A549 (cell line): ENCODE results near the gene TMEM247. TPM values are rescaled to one million over a fixed set of nuclear protein-coding genes. Genes with fewer than 3 reads are reported as not detected.
"Not testable (repeated sequence)": the region's sequence is repeated elsewhere in the genome, so short reads cannot be mapped to it uniquely, and the experiment has no call there.

Experiments used
- ATAC-seq, 2 experiments: fragments of 200-7000 bp in 1 of 2; fragments of >200 bp in 1 of 2; cut with Nextera tagmentation in 1 of 2; cut with Tn5 transposase in 1 of 2; 3 replicates each; pipeline versions ENCODE4 v1.8.0 to v1.9.1; 2018 to 2020; ENCODE audit warnings: mild to moderate bottlenecking in 1 of 2, moderate library complexity in 1 of 2
- CTCF ChIA-PET: fragments of 300-600 bp; sonication (Branson Sonifier 250); formaldehyde crosslinking; extraction: SDS; loops from one replicate; lab custom pipeline; 2021; ENCODE audit warnings: antibody characterized with exemption, inconsistent platforms; lab: Yijun Ruan, JAX
- POLR2A ChIA-PET: fragments of 350-600 bp; formaldehyde crosslinking; extraction: SDS; loops from one replicate; lab custom pipeline; 2021; ENCODE audit warnings: antibody characterized with exemption, inconsistent platforms; lab: Yijun Ruan, JAX
- DNase-seq, 2 experiments: peaks; one replicate each; pipeline versions ENCODE4 v3.0.0 to v3.0.0-alpha.2; 2011 to 2016; ENCODE audit warnings: low read depth in 1 of 2, low spot score in 1 of 2
- FAIRE-seq: peaks from 2 replicates; lab custom pipeline; 2011; peaks lifted over from hg19 to GRCh38; lab: Jason Lieb, UNC
- H3K27ac ChIP-seq, 2 experiments: fragments of >200 bp; sonication (Bioruptor Twin); formaldehyde crosslinking; 3 replicates each; pipeline ENCODE4 v1.5.1; 2016 to 2017
- H3K4me1 ChIP-seq: fragments of >200 bp; sonication (Bioruptor Twin); formaldehyde crosslinking; 3 replicates; pipeline ENCODE4 v1.6.1; 2016
- H3K4me2 ChIP-seq: fragments of >200 bp; sonication (Bioruptor Twin); formaldehyde crosslinking; 3 replicates; pipeline ENCODE4 v1.6.1; 2016
- H3K4me3 ChIP-seq: fragments of >200 bp; sonication (Bioruptor Twin); formaldehyde crosslinking; 3 replicates; pipeline ENCODE4 v1.5.1; 2016
- H3K9me3 ChIP-seq: fragments of >200 bp; sonication (Bioruptor Twin); formaldehyde crosslinking; 3 replicates; pipeline ENCODE4 v1.6.1; 2016
- CHD4 ChIP-seq: fragments of 200-600 bp; sonication (generic); IDR thresholded peaks from 2 replicates; pipeline ENCODE4 v1.6.1; 2016; ENCODE audit warnings: antibody characterized with exemption, mild to moderate bottlenecking, borderline replicate concordance
- EHF ChIP-seq: fragments of 250-450 bp; sonication (Bioruptor Pico); IDR thresholded peaks from 2 replicates; pipeline ENCODE4 v1.5.0; 2020; ENCODE audit warnings: mild to moderate bottlenecking
- FOSB ChIP-seq: fragments of 250-450 bp; sonication (Bioruptor Pico); IDR thresholded peaks from 2 replicates; pipeline ENCODE4 v1.5.0; 2020; ENCODE audit warnings: mild to moderate bottlenecking, moderate library complexity
- FOXS1 ChIP-seq: fragments of 250-450 bp; sonication (Bioruptor Pico); IDR thresholded peaks from 2 replicates; pipeline ENCODE4 v1.5.0; 2020; ENCODE audit warnings: mild to moderate bottlenecking, moderate library complexity
- NPAS2 ChIP-seq: fragments of 250-450 bp; sonication (Bioruptor Pico); IDR thresholded peaks from 2 replicates; pipeline ENCODE4 v1.8.0; 2022; ENCODE audit warnings: mild to moderate bottlenecking, moderate library complexity, borderline replicate concordance
- PHF8 ChIP-seq: fragments of 200-600 bp; sonication (generic); IDR thresholded peaks from 2 replicates; pipeline ENCODE4 v1.6.1; 2016; ENCODE audit warnings: low read depth, mild to moderate bottlenecking, antibody characterized with exemption, moderate library complexity, borderline replicate concordance
- RAD21 ChIP-seq, 2 experiments: fragments of >200 bp in 1 of 2; sonication (Bioruptor Twin) in 1 of 2; formaldehyde crosslinking in 1 of 2; IDR thresholded peaks in 1 of 2; conservative IDR thresholded peaks in 1 of 2; 2 replicates in 1 of 2; 3 replicates in 1 of 2; pipeline ENCODE4 v1.6.1; 2012 to 2018; ENCODE audit warnings: inconsistent platforms in 1 of 2
- RCOR1 ChIP-seq: fragments of 150-350 bp; IDR thresholded peaks from 2 replicates; pipeline ENCODE4 v1.6.1; 2014; ENCODE audit warnings: antibody characterized with exemption, low read length, low read depth
- RNF2 ChIP-seq: fragments of 200-600 bp; sonication (generic); IDR thresholded peaks from 2 replicates; pipeline ENCODE4 v1.6.1; 2016; ENCODE audit warnings: low read depth, mild to moderate bottlenecking, antibody characterized with exemption, moderate library complexity, borderline replicate concordance
- TP53 ChIP-seq: fragments of 250-450 bp; sonication (Bioruptor Pico); IDR thresholded peaks from 2 replicates; pipeline ENCODE4 v1.5.0; 2021; ENCODE audit warnings: mild to moderate bottlenecking, moderate library complexity
- ZNF302 ChIP-seq: fragments of 250-450 bp; sonication (Bioruptor Pico); IDR thresholded peaks from 2 replicates; pipeline ENCODE4 v1.9.0; 2021; ENCODE audit warnings: inconsistent platforms, mild to moderate bottlenecking, moderate library complexity
- WGBS: methylation state at CpG from one replicate; pipeline ENCODE4 v1.1.6; 2017; ENCODE audit errors: missing lambda C conversion rate; 5-methylcytosine and 5-hydroxymethylcytosine counted together
- polyA plus RNA-seq, 4 experiments: library from polyadenylated mRNA; depleted of rRNA in 3 of 4; stranded (reverse); fragments of >200 nt; fragmentation: RNase III in 1 of 4; extraction: RNeasy Plus Mini Kit Qiagen cat#74134 plus additional on column Dnase treatment in 1 of 4; gene quantifications; 2 replicates in 3 of 4; 3 replicates in 1 of 4; pipeline ENCODE4 v1.2.3, GENCODE V29; 2011 to 2017
- TF ChIP-seq, protein P1 (sequence below): fragments of 200-600 bp; sonication (generic); IDR thresholded peaks from 2 replicates; pipeline ENCODE4 v1.6.1; 2016; ENCODE audit warnings: antibody characterized with exemption, mild to moderate bottlenecking, moderate library complexity
- TF ChIP-seq, protein P2 (sequence below): fragments of >200 bp; sonication (Bioruptor Twin); formaldehyde crosslinking; IDR thresholded peaks from 3 replicates; pipeline ENCODE4 v1.6.1; 2016

The TMEM247 gene
- polyA plus RNA-seq, 2 of the 4 experiments (the other 2 are of a cell fraction), result not detected

- ChIA-PET CTCF (interaction anchor here (0.6 to 3.2 kb wide), 6 partner anchors 10 to 478 kb away, joined by 3 to 31 read pairs (median 4); no protein-coding TSS in a partner anchor), POLR2A (no interaction called here)
- H3K27ac ChIP-seq, result no peak overlapping the region
- H3K4me2 ChIP-seq, result no peak overlapping the region
- ATAC-seq (no peak), DNase-seq (no peak), FAIRE-seq (no peak)
- no peaks in the 10 kb centered on the region for H3K9me3 ChIP-seq
- WGBS, result 68% methylated on average over 5 of the region's 5 CpGs
- no peaks in the 10 kb centered on the region for H3K4me1 ChIP-seq
- H3K4me3 ChIP-seq, result no peak overlapping the region
- TF ChIP-seq FOXS1 (CRISPR knock-in tag), result no peak
- TF ChIP-seq PHF8, result no peak
- TF ChIP-seq RAD21 (conservative IDR thresholded peaks at IDR 0.05 in 1 of 2, IDR thresholded peaks at IDR 0.05 in 1 of 2), result no peak
- TF ChIP-seq FOSB (CRISPR knock-in tag), result no peak
- TF ChIP-seq, protein P1, sequence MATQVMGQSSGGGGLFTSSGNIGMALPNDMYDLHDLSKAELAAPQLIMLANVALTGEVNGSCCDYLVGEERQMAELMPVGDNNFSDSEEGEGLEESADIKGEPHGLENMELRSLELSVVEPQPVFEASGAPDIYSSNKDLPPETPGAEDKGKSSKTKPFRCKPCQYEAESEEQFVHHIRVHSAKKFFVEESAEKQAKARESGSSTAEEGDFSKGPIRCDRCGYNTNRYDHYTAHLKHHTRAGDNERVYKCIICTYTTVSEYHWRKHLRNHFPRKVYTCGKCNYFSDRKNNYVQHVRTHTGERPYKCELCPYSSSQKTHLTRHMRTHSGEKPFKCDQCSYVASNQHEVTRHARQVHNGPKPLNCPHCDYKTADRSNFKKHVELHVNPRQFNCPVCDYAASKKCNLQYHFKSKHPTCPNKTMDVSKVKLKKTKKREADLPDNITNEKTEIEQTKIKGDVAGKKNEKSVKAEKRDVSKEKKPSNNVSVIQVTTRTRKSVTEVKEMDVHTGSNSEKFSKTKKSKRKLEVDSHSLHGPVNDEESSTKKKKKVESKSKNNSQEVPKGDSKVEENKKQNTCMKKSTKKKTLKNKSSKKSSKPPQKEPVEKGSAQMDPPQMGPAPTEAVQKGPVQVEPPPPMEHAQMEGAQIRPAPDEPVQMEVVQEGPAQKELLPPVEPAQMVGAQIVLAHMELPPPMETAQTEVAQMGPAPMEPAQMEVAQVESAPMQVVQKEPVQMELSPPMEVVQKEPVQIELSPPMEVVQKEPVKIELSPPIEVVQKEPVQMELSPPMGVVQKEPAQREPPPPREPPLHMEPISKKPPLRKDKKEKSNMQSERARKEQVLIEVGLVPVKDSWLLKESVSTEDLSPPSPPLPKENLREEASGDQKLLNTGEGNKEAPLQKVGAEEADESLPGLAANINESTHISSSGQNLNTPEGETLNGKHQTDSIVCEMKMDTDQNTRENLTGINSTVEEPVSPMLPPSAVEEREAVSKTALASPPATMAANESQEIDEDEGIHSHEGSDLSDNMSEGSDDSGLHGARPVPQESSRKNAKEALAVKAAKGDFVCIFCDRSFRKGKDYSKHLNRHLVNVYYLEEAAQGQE, result no peak
Measured at GRCh38 chr2:46471019-46471583, 8.3 kb upstream of the TMEM247 start.

GRCh38 chr2:46471697-46472096, 7.7 kb upstream of the TMEM247 start:
- WGBS, result 62% methylated on average over 1 of the region's 1 CpG
- ChIA-PET POLR2A (no interaction called here), CTCF (interaction anchor here (0.6 to 3.2 kb wide), 6 partner anchors 10 to 479 kb away, joined by 3 to 31 read pairs (median 4); no protein-coding TSS in a partner anchor)
- Histone ChIP-seq H3K27ac (no peak overlapping the region), H3K4me3 (no peak overlapping the region), H3K4me2 (no peak overlapping the region), H3K9me3 (no peaks in the 10 kb centered on the region), H3K4me1 (no peaks in the 10 kb centered on the region)
- TF ChIP-seq NPAS2 (CRISPR knock-in tag) (no peak), EHF (CRISPR knock-in tag) (no peak), TP53 (CRISPR knock-in tag) (no peak), CHD4 (no peak), RNF2 (no peak), ZNF302 (CRISPR knock-in tag) (no peak), RAD21 (conservative IDR thresholded peaks at IDR 0.05 in 1 of 2, IDR thresholded peaks at IDR 0.05 in 1 of 2) (no peak), RCOR1 (no peak), FOXS1 (CRISPR knock-in tag) (no peak)
- TF ChIP-seq, protein P1, result no peak
- TF ChIP-seq, protein P2, sequence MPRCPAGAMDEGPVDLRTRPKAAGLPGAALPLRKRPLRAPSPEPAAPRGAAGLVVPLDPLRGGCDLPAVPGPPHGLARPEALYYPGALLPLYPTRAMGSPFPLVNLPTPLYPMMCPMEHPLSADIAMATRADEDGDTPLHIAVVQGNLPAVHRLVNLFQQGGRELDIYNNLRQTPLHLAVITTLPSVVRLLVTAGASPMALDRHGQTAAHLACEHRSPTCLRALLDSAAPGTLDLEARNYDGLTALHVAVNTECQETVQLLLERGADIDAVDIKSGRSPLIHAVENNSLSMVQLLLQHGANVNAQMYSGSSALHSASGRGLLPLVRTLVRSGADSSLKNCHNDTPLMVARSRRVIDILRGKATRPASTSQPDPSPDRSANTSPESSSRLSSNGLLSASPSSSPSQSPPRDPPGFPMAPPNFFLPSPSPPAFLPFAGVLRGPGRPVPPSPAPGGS, result no peak
- no peak for ATAC-seq
- DNase-seq, result no peak
- FAIRE-seq, result no peak

DNA sequence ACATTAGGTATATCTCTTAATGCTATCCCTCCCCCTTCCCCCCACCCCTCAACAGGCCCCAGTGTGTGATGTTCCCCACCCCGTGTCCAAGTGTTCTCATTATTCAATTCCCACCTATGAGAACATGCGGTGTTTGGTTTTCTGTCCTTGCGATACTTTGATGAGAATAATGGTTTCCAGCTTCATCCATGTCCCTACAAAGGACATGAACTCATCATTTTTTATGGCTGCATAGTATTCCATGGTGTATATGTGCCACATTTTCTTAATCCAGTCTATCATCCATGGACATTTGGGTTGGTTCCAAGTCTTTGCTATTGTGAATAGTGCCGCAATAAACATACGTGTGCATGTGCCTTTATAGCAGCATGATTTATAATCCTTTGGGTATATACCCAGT, 7.2 kb upstream of the TMEM247 start:
- H3K4me3 ChIP-seq, H3K4me1 ChIP-seq, DNase-seq, FAIRE-seq, ATAC-seq, H3K9me3 ChIP-seq, POLR2A ChIA-PET, H3K27ac ChIP-seq, H3K4me2 ChIP-seq: not testable (repeated sequence)
- CTCF ChIA-PET, result interaction anchor here (1.3 to 3.2 kb wide), 2 partner anchors 11 to 178 kb away, joined by 3 to 31 read pairs; no protein-coding TSS in a partner anchor
- WGBS, result 85% methylated on average over 5 of the region's 5 CpGs

DNA sequence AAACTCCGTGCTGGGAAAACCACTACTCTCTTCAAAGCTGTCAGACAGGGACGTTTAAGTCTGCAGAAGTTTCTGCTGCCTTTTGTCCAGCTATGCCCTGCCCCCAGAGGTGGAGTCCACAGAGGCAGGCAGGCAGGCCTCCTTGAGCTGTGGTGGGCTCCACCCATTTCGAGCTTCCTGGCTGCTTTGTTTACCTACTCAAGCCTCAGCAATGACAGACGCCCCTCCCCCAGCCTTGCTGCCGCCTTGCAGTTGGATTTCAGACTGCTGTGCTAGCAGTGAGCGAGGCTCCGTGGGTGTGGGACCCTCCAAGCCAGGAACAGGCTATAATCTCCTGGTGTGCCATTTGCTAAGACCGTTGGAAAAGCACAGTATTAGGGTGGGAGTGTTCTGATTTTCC, 1.9 kb upstream of the TMEM247 start:
- DNase-seq, H3K27ac ChIP-seq, H3K4me2 ChIP-seq, FAIRE-seq, POLR2A ChIA-PET, H3K9me3 ChIP-seq, H3K4me3 ChIP-seq, ATAC-seq: not testable (repeated sequence)
- CTCF ChIA-PET, result interaction anchor here (1.2 to 1.8 kb wide), 2 partner anchors 26 to 172 kb away, joined by 3 to 6 read pairs; no protein-coding TSS in a partner anchor
- H3K4me1 ChIP-seq, result peaks cover 17% of the 10 kb centered on the region
- WGBS, result 28% methylated on average over 7 of the region's 8 CpGs
